OCI-LY1 (cell line): ENCODE results near the gene PICK1.

Experiments
- CTCF ChIP-seq: fragments of 200-600 bp; sonication (generic), shearing (Covaris generic); IDR thresholded peaks from 2 replicates; pipeline ENCODE4 v1.5.1; 2017; ENCODE audit warnings: mild to moderate bottlenecking, antibody characterized with exemption, low read length, moderate library complexity, mixed read lengths
- EZH2 ChIP-seq: fragments of 200-600 bp; sonication (generic), shearing (Covaris generic); IDR thresholded peaks from 2 replicates; pipeline ENCODE4 v1.8.0; 2017; ENCODE audit warnings: borderline replicate concordance, mixed run types, mild to moderate bottlenecking, antibody characterized with exemption, low read length, moderate library complexity, mixed read lengths

GRCh38 chr22:38071421-38072321 lies 14.5 kb downstream of the PICK1 start:
- TF ChIP-seq CTCF (no peak), EZH2 (no peak)
